ENCODE data around the gene SNX9.

SNX9 gene

GRCh38 chr6:157974967-157975366 is 151.9 kb downstream of the SNX9 start:
- no peak for DNase-seq (ENCODE audit: extremely low read depth in 1 of 2, low read depth in 1 of 2)

- DNase-seq (ENCODE audit: extremely low read depth in 1 of 2, low read depth in 1 of 2) = no peak
These were observed 152.4 kb downstream of the SNX9 start for GRCh38 chr6:157975456-157975855.

- DNase-seq (ENCODE audit: extremely low read depth in 1 of 2, low read depth in 1 of 2) = no peak
These were observed 153.5 kb downstream of the SNX9 start for GRCh38 chr6:157976345-157977175.

GRCh38 chr6:157977176-157977804 is 154.2 kb downstream of the SNX9 start:
- DNase-seq (ENCODE audit: extremely low read depth in 1 of 2, low read depth in 1 of 2) = no peak

GRCh38 chr6:157978021-157978783 is 155.2 kb downstream of the SNX9 start:
- DNase-seq (ENCODE audit: extremely low read depth in 1 of 2, low read depth in 1 of 2) = no peak

GRCh38 chr6:157980288-157981131 is 157.5 kb downstream of the SNX9 start:
- no peak for DNase-seq (ENCODE audit: extremely low read depth in 1 of 2, low read depth in 1 of 2)

GRCh38 chr6:157981132-157981394 is 158.0 kb downstream of the SNX9 start:
- no peak for DNase-seq (ENCODE audit: extremely low read depth in 1 of 2, low read depth in 1 of 2)

- peak; percentile 50 to 71 for DNase-seq (ENCODE audit: extremely low read depth in 1 of 2, low read depth in 1 of 2)
These were observed 158.5 kb downstream of the SNX9 start, which contains the start of gene SYNJ2 for GRCh38 chr6:157981395-157982101. SYNJ2 (plus strand) TSS chr6:157981863; CDS start chr6:157981962, 99 bp downstream.

GRCh38 chr6:157982102-157982562 is 159.1 kb downstream of the SNX9 start:
- no peak for DNase-seq (ENCODE audit: extremely low read depth in 1 of 2, low read depth in 1 of 2)

- DNase-seq (ENCODE audit: extremely low read depth in 1 of 2, low read depth in 1 of 2) = no peak
These were observed 159.7 kb downstream of the SNX9 start for GRCh38 chr6:157982563-157983405.

GRCh38 chr6:157983406-157984119 is 160.5 kb downstream of the SNX9 start:
- DNase-seq (ENCODE audit: extremely low read depth in 1 of 2, low read depth in 1 of 2) = no peak

- no peak for DNase-seq (ENCODE audit: extremely low read depth in 1 of 2, low read depth in 1 of 2)
These were observed 161.1 kb downstream of the SNX9 start for GRCh38 chr6:157984128-157984527.

GRCh38 chr6:157984686-157985225 is 161.7 kb downstream of the SNX9 start:
- DNase-seq (ENCODE audit: extremely low read depth in 1 of 2, low read depth in 1 of 2) = no peak

- DNase-seq (ENCODE audit: extremely low read depth in 1 of 2, low read depth in 1 of 2) = no peak
These were observed 162.5 kb downstream of the SNX9 start for GRCh38 chr6:157985378-157986155.

- no peak for DNase-seq (ENCODE audit: extremely low read depth in 1 of 2, low read depth in 1 of 2)
These were observed 165.0 kb downstream of the SNX9 start for GRCh38 chr6:157987788-157988699.

- no peak for DNase-seq (ENCODE audit: extremely low read depth in 1 of 2, low read depth in 1 of 2)
These were observed 165.6 kb downstream of the SNX9 start for GRCh38 chr6:157988700-157989063.
